Stimulated activated CD4-positive, alpha-beta T cell treated with anti-CD3 and anti-CD28 coated beads, Interleukin-15, amount 100 ng/mL, for 1 hour (primary cell): ENCODE results near the gene GPT2.

Experiments used
- DNase-seq, 2 donors: peaks; one replicate each; pipeline ENCODE4 v3.0.0-alpha.2; 2020; ENCODE audit warnings: low read depth in 1 of 2, low spot score in 1 of 2

GPT2 gene

DNA sequence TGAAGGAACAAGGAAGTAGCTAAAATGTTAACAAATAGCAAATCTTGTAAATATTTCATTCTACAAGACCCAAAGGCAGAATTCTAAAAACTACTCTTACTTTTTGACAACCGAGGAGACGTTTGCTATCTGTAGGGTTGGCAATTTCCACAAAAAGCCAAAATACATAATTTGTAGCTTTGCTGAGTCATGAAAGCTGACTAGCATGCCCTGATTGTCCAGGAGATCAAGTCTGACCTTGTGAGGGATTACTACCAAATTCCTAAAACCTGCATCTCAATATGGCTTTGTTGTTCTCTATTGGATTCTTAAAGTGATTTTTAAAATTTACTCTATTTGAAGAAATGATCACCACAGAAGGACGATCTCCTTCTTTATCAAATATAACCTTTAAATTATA lies 78.5 kb downstream of the GPT2 start:
- no peak for DNase-seq

DNA sequence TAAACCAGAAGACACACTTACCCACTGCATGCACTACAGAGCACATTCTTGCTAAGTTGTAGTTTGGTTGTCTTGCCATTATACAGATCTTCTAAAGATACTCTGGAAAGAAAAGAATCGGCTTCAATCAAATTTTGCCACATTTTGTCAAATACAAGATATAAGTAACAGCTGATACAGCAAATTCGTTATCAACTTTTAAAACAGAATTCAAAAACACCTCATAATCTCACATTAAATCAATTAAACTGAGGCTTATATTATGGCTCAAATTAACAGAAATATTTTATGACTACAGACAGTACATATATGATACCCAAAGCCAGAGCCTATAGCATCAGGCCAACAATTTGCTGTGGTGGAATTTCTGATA lies 83.9 kb downstream of the GPT2 start:
- DNase-seq, result no peak

DNA sequence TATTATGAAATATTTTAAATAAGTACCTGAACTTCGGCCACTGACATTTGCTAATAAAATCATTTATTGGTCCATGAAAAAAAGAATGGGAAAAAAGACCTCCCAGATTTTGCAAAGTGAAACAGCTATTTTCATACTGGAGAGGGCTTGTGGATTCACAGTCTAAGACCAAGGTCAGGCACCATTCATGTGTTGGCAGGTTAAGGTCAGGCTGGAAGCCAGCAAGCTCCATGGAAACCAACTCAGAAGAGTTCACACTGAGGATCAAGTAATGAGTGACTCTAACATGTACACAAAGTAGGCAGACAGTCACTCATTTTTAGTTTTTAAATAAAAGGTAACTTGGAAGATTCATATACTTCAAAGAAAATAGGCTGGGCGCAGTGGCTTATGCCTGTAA lies 85.9 kb downstream of the GPT2 start:
- DNase-seq, result no peak

DNA sequence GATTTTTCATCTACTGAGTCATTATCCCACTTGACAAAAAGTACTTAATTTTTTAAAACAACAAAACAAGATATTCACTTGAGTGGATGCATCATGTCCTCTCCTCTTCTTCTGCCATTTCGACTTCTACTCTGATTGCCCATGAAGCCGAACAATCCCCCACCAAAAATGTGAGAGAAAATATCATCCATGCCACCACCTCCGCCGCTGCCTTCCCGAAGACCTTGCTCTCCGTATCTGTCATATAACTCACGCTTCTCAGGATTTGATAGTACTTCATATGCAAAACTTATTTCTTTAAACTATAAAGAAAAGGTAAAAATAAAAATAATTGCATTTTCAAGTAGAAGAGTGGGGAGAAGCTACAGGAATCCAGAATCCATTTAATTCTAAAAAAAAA lies 87.1 kb downstream of the GPT2 start:
- DNase-seq, result no peak

DNA sequence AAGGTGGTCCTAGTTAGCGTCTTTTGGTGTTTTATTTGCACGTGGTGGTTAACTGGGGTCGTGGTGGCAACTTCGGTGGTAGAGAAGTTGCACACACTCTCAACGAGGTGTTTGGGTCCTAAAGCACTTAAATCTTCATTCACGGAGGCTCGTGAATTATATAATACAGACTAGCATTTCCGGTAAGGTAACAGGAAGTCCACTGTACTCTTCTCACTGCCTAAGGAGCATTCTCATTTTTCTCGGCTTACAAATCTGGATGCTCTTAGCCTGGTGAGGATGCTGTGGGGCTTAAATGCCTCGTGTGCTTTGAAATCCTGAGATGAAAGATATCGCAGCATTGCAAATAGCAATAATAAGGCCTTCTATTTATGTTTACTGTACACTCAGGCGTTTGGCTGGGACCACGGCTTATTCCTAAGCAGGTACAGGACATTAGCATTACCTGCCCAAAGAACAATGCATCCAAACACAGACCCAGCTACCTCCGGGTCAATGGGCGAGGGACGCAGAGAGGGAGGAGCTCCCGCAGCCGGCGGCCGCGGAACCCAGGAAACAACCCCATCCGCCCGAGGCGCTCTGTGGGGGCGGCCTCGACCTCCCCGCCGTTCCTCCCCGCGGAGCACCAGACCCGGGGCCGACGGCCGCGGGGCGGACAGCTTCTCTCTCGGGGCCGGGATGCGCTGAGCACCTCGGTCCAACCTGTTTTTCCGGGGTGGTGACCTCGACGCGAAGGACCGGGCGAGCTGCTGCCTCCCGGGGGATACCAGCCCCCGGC lies 88.5 kb downstream of the GPT2 start:
- DNase-seq, result peak; percentile 13 to 27

DNA sequence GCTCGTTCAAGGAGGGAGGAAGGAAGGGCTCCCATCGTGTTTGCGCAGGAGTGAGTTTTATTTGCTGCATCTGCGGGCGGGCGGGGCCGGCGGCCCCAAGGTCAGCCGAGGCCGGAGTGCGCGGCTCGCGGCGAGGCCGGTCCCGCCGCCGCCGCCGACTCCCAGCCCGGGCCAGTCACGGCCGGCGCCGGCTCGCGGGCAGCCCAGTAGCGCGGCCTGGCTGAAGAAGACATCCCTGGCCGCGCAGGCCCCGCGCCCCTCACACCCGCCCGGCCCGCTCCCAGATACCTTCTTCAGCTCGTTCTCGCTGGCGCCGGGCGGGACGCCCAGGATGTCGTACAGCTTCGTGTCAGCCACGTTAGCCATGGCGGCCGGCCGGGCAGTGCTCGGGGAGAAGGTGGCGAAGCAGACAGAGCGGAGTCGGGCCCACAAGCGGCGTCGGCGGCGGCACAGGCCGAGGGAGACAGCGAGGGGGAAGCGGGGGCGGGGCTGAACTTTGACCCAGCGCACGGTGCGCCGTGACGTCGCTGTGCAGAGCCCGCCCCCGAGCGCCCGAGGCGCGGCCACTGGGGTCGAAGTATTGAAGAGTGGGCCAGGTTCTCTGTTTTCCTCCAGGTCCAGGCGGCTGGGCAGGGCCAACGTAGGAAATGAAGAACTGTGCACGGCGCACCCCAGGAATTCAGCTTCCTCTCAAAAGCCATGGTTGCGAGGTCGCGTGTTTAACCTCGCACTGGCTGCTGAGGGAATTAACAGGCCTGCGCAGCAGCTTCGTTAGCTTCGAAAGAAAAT lies 89.2 kb downstream of the GPT2 start, which contains the start of gene DNAJA2:
DNAJA2 (minus strand) TSS at position 468 of the 789 bp plus-strand sequence; CDS start at position 366, 102 bp downstream.
- peak; percentile 84 to 92 for DNase-seq

DNA sequence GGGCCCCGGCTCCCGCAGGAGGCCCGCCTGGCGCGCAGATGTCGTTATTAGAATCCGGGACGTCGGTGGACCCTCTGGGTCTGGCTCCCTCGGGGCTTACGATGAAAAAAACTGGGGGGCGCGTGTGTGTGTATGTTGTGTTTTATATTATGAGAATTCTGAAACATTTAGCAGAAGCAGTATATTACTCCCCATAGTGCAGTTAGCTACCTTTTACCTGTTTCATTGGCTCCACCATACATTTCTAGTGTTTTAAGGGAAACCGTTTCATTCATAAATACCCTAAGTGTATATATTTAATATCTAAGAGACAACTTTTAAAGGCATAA lies 89.8 kb downstream of the GPT2 start:
- no peak for DNase-seq

DNA sequence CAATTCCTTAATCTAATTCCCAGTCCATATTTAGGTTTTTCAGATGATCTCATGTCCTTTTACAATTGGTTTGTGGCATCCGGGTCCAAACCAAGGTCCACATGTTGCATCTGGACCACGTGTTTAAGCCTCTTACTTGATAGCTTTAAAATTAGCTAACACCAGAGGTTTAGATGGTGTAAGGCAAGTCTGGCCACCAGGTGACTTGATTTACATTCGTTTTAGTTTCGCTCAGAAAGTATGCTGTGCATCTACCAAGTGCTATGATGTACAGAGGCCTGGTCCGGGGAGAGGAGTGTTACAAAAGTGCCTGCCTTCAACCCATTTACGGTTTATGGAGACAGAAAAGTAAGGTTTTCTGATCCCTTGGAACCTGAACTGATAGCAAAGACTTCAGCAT lies 90.2 kb downstream of the GPT2 start:
- no peak for DNase-seq

DNA sequence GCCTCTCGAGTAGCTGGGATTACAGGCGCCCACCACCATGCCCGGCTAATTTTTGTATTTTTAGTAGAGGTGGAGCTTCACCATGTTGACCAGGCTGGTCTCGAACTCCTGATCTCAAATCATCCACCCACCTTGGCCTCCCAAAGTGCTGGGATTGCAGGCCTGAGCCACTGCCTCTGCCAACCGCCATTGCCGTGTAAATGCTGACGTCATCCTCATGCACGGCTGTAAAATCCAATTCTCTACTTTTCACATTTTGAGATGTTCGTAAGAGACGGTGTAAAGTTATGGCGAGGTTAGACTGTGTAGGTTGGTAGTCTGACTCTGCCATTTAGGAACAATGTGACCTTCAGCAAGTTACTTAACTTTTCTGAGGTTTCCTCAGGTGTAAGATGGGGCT lies 91.0 kb downstream of the GPT2 start:
- no peak for DNase-seq

DNA sequence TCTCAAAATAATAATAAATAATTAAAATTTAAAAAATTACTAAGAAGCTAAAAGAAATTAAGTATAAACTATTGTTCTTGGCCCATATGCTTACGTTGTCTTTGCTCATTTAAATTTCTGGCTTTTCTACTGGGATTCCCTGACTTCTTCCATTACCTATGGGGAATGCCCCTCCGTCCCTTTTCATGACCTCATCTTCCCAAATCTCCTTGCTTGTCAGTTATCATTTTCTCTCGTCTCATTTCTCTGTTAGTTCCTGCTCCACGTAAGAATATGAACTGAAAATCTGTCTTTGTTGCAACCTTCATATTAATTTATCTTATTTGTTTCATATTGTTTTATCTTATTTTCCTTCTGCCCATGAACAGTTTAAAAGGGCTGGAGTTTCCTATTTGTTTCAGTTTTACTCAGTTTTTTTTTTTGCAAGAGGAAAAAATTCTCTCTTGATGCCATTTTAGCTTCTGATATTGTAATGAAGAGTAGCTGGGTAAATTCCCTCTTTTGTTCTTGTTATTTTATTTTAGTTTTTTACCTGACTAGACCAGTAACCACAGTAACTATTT lies 91.8 kb downstream of the GPT2 start:
- no peak for DNase-seq

DNA sequence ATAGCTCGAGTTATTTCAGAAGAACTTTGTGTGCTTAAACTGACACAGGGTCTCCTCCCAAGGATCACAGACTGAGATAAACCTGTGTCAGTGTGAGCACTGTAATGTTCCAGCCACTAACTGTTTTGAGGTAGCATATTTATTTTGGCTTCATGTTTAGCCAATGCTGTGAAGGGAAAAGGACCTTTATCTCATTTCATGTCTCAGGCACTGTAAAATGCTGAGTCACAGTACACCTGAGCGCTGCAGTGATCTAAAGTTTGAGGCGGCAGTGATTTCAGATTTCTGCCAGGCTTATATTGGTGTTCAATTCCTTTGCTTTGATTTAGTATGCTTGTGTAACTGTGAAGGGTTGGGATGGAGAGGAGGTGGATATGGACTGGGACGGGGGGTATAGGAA lies 92.4 kb downstream of the GPT2 start:
- no peak for DNase-seq
